Vagina (tissue), 2 donors: ENCODE measurements around the gene ARPC5L. TPM values are rescaled to one million over a fixed set of nuclear protein-coding genes. Genes with fewer than 3 reads are reported as not detected.
"Not testable (repeated sequence)": the region's sequence is repeated elsewhere in the genome, so short reads cannot be mapped to it uniquely, and the experiment has no call there.

Experiments used
- DNase-seq, 2 donors: peaks; one replicate each; pipeline ENCODE4 v3.0.0-alpha.2; 2017; ENCODE audit errors: extremely low spot score in 2 of 2
- H3K27ac ChIP-seq: fragments of 200-600 bp; sonication (generic); one replicate; pipeline ENCODE4 v1.5.1; 2019
- H3K27me3 ChIP-seq: fragments of 200-600 bp; sonication (generic); one replicate; pipeline ENCODE4 v1.5.1; 2019
- H3K36me3 ChIP-seq, 2 donors: fragments of 200-600 bp; sonication (generic); one replicate each; pipeline ENCODE4 v1.5.1; 2017 to 2019
- H3K4me1 ChIP-seq: fragments of 200-600 bp; sonication (generic); one replicate; pipeline ENCODE4 v1.5.1; 2019
- H3K4me3 ChIP-seq, 2 donors: fragments of 200-600 bp; sonication (generic); 1 replicate in 1 of 2; 2 replicates in 1 of 2; pipeline ENCODE4 v1.5.1; 2016 to 2019
- H3K9me3 ChIP-seq: fragments of 200-600 bp; sonication (generic); one replicate; pipeline ENCODE4 v1.5.1; 2019
- POLR2A ChIP-seq, 2 donors: fragments of 450-650 bp; IDR thresholded peaks; one replicate each; pipeline ENCODE4 v1.6.1; 2017; ENCODE audit warnings: antibody characterized with exemption in 2 of 2, mild to moderate bottlenecking in 2 of 2, moderate library complexity in 2 of 2
- POLR2AphosphoS5 ChIP-seq, 2 donors: sonication (generic); formaldehyde crosslinking; IDR thresholded peaks; one replicate each; pipeline ENCODE4 v1.9.0; 2017; ENCODE audit warnings: antibody characterized with exemption in 2 of 2, mild to moderate bottlenecking in 2 of 2, low read depth in 1 of 2; ENCODE audit not compliant: insufficient read depth in 1 of 2
- intact Hi-C: fragments of 100-400 bp; cut with DNase I; formaldehyde crosslinking; loops from one replicate; pipeline ENCODE4 v1.15.1; 2023
- total RNA-seq: library from RNA; depleted of rRNA; stranded (reverse); fragments of >200 nt; gene quantifications from one replicate; pipeline ENCODE4 v1.2.3, GENCODE V29; 2016
- TF ChIP-seq, protein P1 (sequence below), 3 experiments: fragments of 450-650 bp in 2 of 3; fragments of 200-600 bp in 1 of 3; sonication (generic) in 1 of 3; IDR thresholded peaks; one replicate each; pipeline ENCODE4 v1.5.1; 2017 to 2019; ENCODE audit warnings: antibody characterized with exemption in 3 of 3, mild to moderate bottlenecking in 2 of 3, moderate library complexity in 2 of 3

Gene ARPC5L
- total RNA-seq, 1 donor from 2014 or later = 28.5 TPM

DNA sequence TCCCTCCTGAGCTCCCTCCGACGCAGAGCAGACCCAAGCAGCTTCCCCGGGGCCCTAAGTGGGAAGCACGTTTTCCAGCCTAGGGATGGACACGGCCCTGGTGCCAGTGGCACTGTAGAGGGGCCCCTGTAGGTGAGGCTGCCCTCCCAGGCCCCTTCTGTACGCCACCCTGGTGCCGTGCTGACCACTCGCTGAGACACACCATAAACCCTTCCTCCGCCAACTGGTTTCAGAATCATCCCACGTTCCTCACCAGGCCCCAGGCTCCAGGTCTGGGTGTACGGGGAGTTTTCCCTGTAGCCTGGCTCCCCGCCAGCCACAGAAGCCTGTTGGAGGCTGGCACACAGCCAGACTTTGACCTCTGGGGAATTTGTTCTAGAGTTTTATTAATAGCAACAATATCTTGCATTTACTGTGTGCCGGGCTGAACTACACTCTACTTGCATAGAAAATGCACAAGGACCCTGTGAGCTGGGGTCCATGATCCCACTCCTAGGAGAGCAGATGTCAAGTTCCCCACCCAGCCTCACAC, 26.8 kb upstream of the ARPC5L start:
- peaks cover 33% of the 10 kb centered on the region for H3K4me1 ChIP-seq
- no peak for TF ChIP-seq POLR2A (IDR thresholded peaks at IDR 0.05)
- TF ChIP-seq, protein P1, sequence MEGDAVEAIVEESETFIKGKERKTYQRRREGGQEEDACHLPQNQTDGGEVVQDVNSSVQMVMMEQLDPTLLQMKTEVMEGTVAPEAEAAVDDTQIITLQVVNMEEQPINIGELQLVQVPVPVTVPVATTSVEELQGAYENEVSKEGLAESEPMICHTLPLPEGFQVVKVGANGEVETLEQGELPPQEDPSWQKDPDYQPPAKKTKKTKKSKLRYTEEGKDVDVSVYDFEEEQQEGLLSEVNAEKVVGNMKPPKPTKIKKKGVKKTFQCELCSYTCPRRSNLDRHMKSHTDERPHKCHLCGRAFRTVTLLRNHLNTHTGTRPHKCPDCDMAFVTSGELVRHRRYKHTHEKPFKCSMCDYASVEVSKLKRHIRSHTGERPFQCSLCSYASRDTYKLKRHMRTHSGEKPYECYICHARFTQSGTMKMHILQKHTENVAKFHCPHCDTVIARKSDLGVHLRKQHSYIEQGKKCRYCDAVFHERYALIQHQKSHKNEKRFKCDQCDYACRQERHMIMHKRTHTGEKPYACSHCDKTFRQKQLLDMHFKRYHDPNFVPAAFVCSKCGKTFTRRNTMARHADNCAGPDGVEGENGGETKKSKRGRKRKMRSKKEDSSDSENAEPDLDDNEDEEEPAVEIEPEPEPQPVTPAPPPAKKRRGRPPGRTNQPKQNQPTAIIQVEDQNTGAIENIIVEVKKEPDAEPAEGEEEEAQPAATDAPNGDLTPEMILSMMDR (IDR thresholded peaks at IDR 0.05) = no peak
- TF ChIP-seq POLR2AphosphoS5 (IDR thresholded peaks at IDR 0.05; ENCODE audit: insufficient read depth in 1 of 2, low read depth in 1 of 2) = peak in 1 of 2 donors; percentile 10
- peak overlapping the region; percentile 20 for H3K27ac ChIP-seq
- no peaks in the 10 kb centered on the region for H3K27me3 ChIP-seq
- intact Hi-C loops = loop anchor here (5.0 kb wide), 1 partner anchor 63 kb away; the partner anchor contains the start of gene NR6A1
- DNase-seq = no peak
- no peaks in the 10 kb centered on the region for H3K9me3 ChIP-seq
- H3K36me3 ChIP-seq = no peaks in the 10 kb centered on the region
- H3K4me3 ChIP-seq = no peak overlapping the region

DNA sequence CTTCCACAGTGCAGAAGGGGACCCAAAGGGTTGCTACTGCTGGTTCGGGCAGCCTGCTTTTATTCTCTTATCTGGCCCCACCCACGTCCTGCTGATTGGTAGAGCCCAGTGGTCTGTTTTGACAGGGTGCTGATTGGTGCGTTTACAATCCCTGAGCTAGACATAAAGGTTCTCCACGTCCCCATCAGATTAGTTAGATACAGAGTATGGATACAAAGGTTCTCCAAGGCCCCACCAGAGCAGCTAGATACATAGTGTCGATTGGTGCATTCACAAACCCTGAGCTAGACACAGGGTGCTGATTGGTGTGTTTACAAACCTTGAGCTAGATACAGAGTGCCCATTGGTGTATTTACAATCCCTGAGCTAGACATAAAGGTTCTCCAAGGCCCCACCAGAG, 23.8 kb upstream of the ARPC5L start:
- intact Hi-C loops = loop anchor here (5.0 kb wide), 1 partner anchor 66 kb away; the partner anchor contains the start of gene NR6A1
- not testable (repeated sequence) for H3K9me3 ChIP-seq, H3K27ac ChIP-seq, H3K36me3 ChIP-seq, H3K4me3 ChIP-seq, H3K27me3 ChIP-seq, DNase-seq
- H3K4me1 ChIP-seq = peaks cover 17% of the 10 kb centered on the region

DNA sequence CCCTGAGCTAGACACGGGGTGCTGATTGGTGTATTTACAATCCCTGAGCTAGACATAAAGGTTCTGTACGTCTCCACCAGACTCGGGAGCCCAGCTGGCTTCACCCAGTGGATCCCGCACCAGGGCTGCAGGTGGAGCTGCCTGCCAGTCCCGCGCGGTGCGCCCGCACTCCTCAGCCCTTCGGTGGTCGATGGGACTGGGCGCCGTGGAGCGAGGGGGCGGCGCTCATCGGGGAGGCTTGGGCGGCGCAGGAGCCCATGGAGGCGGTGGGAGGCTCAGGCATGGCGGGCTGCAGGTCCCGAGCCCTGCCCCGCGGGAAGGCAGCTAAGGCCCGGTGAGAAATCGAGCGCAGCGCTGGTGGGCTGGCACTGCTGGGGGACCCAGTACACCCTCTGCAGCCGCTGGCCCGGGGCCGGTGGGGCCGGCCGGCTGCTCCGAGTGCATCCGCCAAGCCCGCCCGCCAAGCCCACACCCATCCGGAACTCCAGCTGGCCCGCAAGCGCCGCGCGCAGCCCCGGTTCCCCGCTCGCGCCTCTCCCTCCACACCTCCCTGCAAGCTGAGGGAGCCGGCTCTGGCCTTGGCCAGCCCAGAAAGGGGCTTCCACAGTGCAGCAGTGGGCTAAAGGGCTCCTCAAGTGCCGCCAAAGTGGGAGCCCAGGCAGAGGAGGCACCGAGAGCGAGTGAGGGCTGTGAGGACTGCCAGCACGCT, 23.2 kb upstream of the ARPC5L start:
- intact Hi-C loops = loop anchor here (5.0 kb wide), 1 partner anchor 66 kb away; the partner anchor contains the start of gene NR6A1
- H3K36me3 ChIP-seq, DNase-seq, H3K9me3 ChIP-seq, H3K27ac ChIP-seq, H3K27me3 ChIP-seq: not testable (repeated sequence)
- peaks cover 17% of the 10 kb centered on the region for H3K4me1 ChIP-seq
- peak overlapping the region in 1 of 2 donors; percentile 32 for H3K4me3 ChIP-seq

DNA sequence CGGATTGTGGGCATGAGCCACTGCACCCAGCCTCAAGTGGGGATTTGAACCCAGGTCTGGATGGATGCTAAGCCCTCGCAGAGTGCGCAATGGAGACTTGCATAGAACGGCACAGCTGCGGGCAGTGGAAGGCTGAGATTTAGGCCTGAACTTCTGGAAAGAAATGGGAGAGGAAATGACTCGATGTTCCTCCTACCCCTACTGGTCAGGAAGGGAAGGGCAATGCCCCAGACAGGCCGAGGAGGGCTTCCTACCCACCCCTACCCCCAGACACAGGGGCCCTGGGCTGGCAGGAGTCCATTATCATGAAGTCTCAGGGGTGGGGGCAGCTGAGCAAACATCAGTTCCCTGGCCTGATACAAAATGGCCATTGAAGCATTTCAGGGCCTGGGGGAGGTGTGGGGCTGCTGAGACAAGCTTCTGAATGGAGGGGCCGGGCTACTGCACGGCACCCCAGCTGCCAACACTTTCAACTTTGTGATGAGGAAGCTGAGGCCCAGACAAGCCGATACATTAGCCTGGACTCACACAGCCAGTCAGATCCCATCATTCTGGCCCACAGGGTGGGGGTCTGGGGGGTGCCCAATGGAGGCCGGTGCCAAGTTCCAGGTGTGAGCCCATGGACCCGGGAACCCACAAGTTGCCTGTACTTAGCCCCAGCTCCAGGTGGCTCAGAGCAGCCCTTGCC, 22.2 kb upstream of the ARPC5L start:
- no peaks in the 10 kb centered on the region for H3K9me3 ChIP-seq
- peaks cover 8% of the 10 kb centered on the region for H3K4me1 ChIP-seq
- no peaks in the 10 kb centered on the region for H3K27me3 ChIP-seq
- intact Hi-C loops = loop anchor here (5.0 kb wide), 1 partner anchor 67 kb away; the partner anchor contains the start of gene NR6A1
- no peak overlapping the region for H3K27ac ChIP-seq
- H3K36me3 ChIP-seq = no peaks in the 10 kb centered on the region
- TF ChIP-seq, protein P1 (IDR thresholded peaks at IDR 0.05) = peak in 1 of 3 experiments; percentile 20
- TF ChIP-seq POLR2AphosphoS5 (IDR thresholded peaks at IDR 0.05; ENCODE audit: insufficient read depth in 1 of 2, low read depth in 1 of 2) = no peak
- DNase-seq = no peak
- no peak overlapping the region for H3K4me3 ChIP-seq

DNA sequence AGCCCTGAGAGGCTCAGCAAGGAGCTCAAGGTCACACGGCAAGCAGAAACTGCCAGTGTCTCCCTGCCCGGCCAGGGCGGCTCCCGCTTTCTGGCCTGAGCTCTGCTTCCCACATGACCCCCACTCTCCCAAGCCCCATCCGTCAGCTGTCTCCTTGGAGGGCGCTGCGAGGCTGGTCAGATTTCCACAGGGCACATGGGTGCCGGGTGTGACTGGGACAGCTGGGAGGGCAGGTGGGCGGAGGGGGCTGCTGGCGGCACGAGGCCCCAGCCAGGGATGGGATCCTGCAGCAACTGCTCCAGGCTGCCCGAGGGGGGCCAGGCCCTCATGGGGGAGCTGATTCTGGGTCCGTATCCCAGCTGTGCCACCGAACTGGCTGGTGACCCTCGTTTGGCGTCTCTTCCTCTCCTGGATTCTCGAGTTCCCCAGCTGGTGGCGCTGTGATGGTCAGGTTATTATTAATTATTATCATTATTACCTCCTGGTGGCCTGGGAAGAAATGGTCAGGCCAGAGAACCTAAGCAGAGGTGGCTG, 21.6 kb upstream of the ARPC5L start:
- Histone ChIP-seq H3K4me1 (peaks cover 2% of the 10 kb centered on the region), H3K9me3 (no peaks in the 10 kb centered on the region), H3K36me3 (no peaks in the 10 kb centered on the region), H3K4me3 (no peak overlapping the region), H3K27me3 (no peaks in the 10 kb centered on the region), H3K27ac (no peak overlapping the region)
- TF ChIP-seq POLR2AphosphoS5 (IDR thresholded peaks at IDR 0.05; ENCODE audit: insufficient read depth in 1 of 2, low read depth in 1 of 2) (no peak), POLR2A (IDR thresholded peaks at IDR 0.05) (no peak)
- TF ChIP-seq, protein P1 (IDR thresholded peaks at IDR 0.05) = no peak
- no peak for DNase-seq
- intact Hi-C loops = no loop called here
